ENCODE measurements around the gene SLC52A1.

- TF ChIP-seq POLR2AphosphoS5 (IDR thresholded peaks at IDR 0.05): no peak
- no peak for TF ChIP-seq CTCF (IDR thresholded peaks at IDR 0.05)
- no peak for TF ChIP-seq POLR2A (IDR thresholded peaks at IDR 0.05)
- TF ChIP-seq EP300 (IDR thresholded peaks at IDR 0.05; ENCODE audit: low read depth): no peak
These were observed 10.6 kb downstream of the SLC52A1 start for GRCh38 chr17:5024604-5025003.

All from transverse colon (tissue), 4 donors.